Stomach (tissue), 9 donors: ENCODE measurements around the gene PRKCH. TPM values are rescaled to one million over a fixed set of nuclear protein-coding genes. Genes with fewer than 3 reads are reported as not detected.

Experiments used
- DNase-seq, 2 donors: peaks; one replicate each; pipeline versions ENCODE4 v3.0.0 to v3.0.0-alpha.2; 2013 to 2019
- H3K27ac ChIP-seq, 5 donors: fragments of 200-600 bp in 4 of 5; sonication (generic) in 4 of 5; one replicate each; pipeline ENCODE4 v1.5.1; 2013 to 2019; ENCODE audit warnings: mild to moderate bottlenecking in 1 of 5, moderate library complexity in 1 of 5
- H3K27me3 ChIP-seq, 3 donors: fragments of 200-600 bp; sonication (generic); one replicate each; pipeline ENCODE4 v1.5.1; 2017 to 2019; ENCODE audit warnings: mixed run types in 1 of 3
- H3K36me3 ChIP-seq, 4 donors: fragments of 200-600 bp; sonication (generic); 1 replicate in 3 of 4; 2 replicates in 1 of 4; pipeline ENCODE4 v1.5.1; 2016 to 2019
- H3K4me1 ChIP-seq, 4 donors: fragments of 200-600 bp; sonication (generic); one replicate each; pipeline ENCODE4 v1.5.1; 2016 to 2019
- H3K4me3 ChIP-seq, 4 donors: fragments of 200-600 bp; sonication (generic) in 3 of 4; one replicate each; pipeline ENCODE4 v1.5.1; 2016 to 2019; ENCODE audit warnings: mild to moderate bottlenecking in 1 of 4
- H3K9me3 ChIP-seq, 4 donors: fragments of 200-600 bp; sonication (generic); one replicate each; pipeline ENCODE4 v1.5.1; 2016 to 2019
- CTCF ChIP-seq, 7 experiments: fragments of 450-650 bp in 4 of 7; fragments of 200-600 bp in 3 of 7; sonication (generic) in 3 of 7; IDR thresholded peaks; one replicate each; pipeline ENCODE4 v1.5.1; 2016 to 2019; ENCODE audit warnings: antibody characterized with exemption in 7 of 7, control low read depth in 2 of 7, mild to moderate bottlenecking in 1 of 7
- EP300 ChIP-seq: sonication (generic); formaldehyde crosslinking; IDR thresholded peaks from one replicate; pipeline ENCODE4 v1.6.1; 2017; ENCODE audit warnings: antibody characterized with exemption
- POLR2A ChIP-seq, 4 donors: fragments of 450-650 bp; IDR thresholded peaks; one replicate each; pipeline ENCODE4 v1.6.1; 2016; ENCODE audit warnings: antibody characterized with exemption in 4 of 4, control low read depth in 2 of 4, mild to moderate bottlenecking in 1 of 4, moderate library complexity in 1 of 4
- POLR2AphosphoS5 ChIP-seq, 3 donors: sonication (generic); formaldehyde crosslinking; IDR thresholded peaks; one replicate each; pipeline ENCODE4 v1.6.1; 2016; ENCODE audit warnings: antibody characterized with exemption in 3 of 3
- WGBS, 5 donors: extraction: QIAGEN DNeasy Blood & Tissue Kit in 3 of 5; methylation state at CpG; one replicate each; pipeline versions ENCODE4 v1.1.5 to v1.1.7; 2013 to 2018; 5-methylcytosine and 5-hydroxymethylcytosine counted together
- intact Hi-C: fragments of 100-400 bp; cut with DNase I; formaldehyde crosslinking; loops from one replicate; pipeline ENCODE4 v1.15.1; 2023; ENCODE audit warnings: low total_unique reads
- polyA plus RNA-seq, 3 donors: library from polyadenylated mRNA; stranded (reverse); fragments of 200-250 nt; gene quantifications; one replicate each; pipeline ENCODE4 v1.2.3, GENCODE V29; 2013
- total RNA-seq, 5 donors: library from RNA; depleted of rRNA; stranded (reverse); fragments of >200 nt; gene quantifications; one replicate each; pipeline versions ENCODE4 v1.1.0 to v1.2.3, GENCODE V29; 2014 to 2016
- donor health status: healthy with polysubstance abuse.
- donor health status: Bipolar disorder and iron deficiency.
- donor health status: healthy.

Gene PRKCH
- total and polyA plus RNA-seq, 8 donors = 5.5 to 84.0 (median 14.7) TPM

GRCh38 chr14:61491224-61491623 lies 169.8 kb downstream of the PRKCH start:
- no peaks in the 10 kb centered on the region for H3K27me3 ChIP-seq
- no peaks in the 10 kb centered on the region for H3K9me3 ChIP-seq
- no peak for DNase-seq
- peak overlapping the region in 4 of 5 donors; percentile 3 to 65 (median 23) for H3K27ac ChIP-seq
- H3K4me1 ChIP-seq = peaks cover 0 to 57% (median 7%) of the 10 kb centered on the region in 4 donors
- no peaks in the 10 kb centered on the region for H3K36me3 ChIP-seq
- WGBS, 5 donors = 0 to 34% (median 0%) methylated on average over 1 of the region's 1 CpG
- TF ChIP-seq POLR2AphosphoS5 (IDR thresholded peaks at IDR 0.05) (no peak), CTCF (IDR thresholded peaks at IDR 0.05) (no peak), POLR2A (IDR thresholded peaks at IDR 0.05) (no peak), EP300 (no peak)
- intact Hi-C loops = no loop called here
- no peak overlapping the region for H3K4me3 ChIP-seq

- Histone ChIP-seq H3K27me3 (no peaks in the 10 kb centered on the region), H3K9me3 (no peaks in the 10 kb centered on the region), H3K27ac (peak overlapping the region in 2 of 5 donors; percentile 48 to 65), H3K4me3 (no peak overlapping the region), H3K4me1 (peaks cover 0 to 51% (median 7%) of the 10 kb centered on the region in 4 donors), H3K36me3 (no peaks in the 10 kb centered on the region)
- TF ChIP-seq EP300 (no peak), POLR2AphosphoS5 (IDR thresholded peaks at IDR 0.05) (no peak), CTCF (IDR thresholded peaks at IDR 0.05) (no peak), POLR2A (IDR thresholded peaks at IDR 0.05) (no peak)
- WGBS, 5 donors = 78 to 83% (median 78%) methylated on average over 5 of the region's 5 CpGs
- intact Hi-C loops = no loop called here
- DNase-seq = no peak
Measured at GRCh38 chr14:61491876-61492434, 170.6 kb downstream of the PRKCH start.

GRCh38 chr14:61492474-61492873 lies 171.1 kb downstream of the PRKCH start:
- intact Hi-C loops = no loop called here
- Histone ChIP-seq H3K27me3 (no peaks in the 10 kb centered on the region), H3K9me3 (no peaks in the 10 kb centered on the region), H3K4me3 (no peak overlapping the region), H3K4me1 (peaks cover 0 to 50% (median 7%) of the 10 kb centered on the region in 4 donors), H3K27ac (peak overlapping the region in 2 of 5 donors; percentile 48 to 65), H3K36me3 (no peaks in the 10 kb centered on the region)
- TF ChIP-seq POLR2AphosphoS5 (IDR thresholded peaks at IDR 0.05) = no peak
- no peak for TF ChIP-seq CTCF (IDR thresholded peaks at IDR 0.05)
- TF ChIP-seq POLR2A (IDR thresholded peaks at IDR 0.05) = no peak
- no peak for TF ChIP-seq EP300
- 87 to 96% (median 91%) methylated on average over 3 of the region's 3 CpGs for WGBS, 5 donors
- no peak for DNase-seq

GRCh38 chr14:61493239-61493638 lies 171.9 kb downstream of the PRKCH start:
- Histone ChIP-seq H3K36me3 (no peaks in the 10 kb centered on the region), H3K4me3 (no peak overlapping the region), H3K27ac (no peak overlapping the region), H3K9me3 (no peaks in the 10 kb centered on the region), H3K27me3 (no peaks in the 10 kb centered on the region), H3K4me1 (peaks cover 2 to 49% (median 8%) of the 10 kb centered on the region in 4 donors)
- 58 to 67% (median 66%) methylated on average over 3 of the region's 3 CpGs for WGBS, 5 donors
- intact Hi-C loops = no loop called here
- TF ChIP-seq POLR2AphosphoS5 (IDR thresholded peaks at IDR 0.05) = no peak
- peak in 1 of 2 donors; percentile 64 for DNase-seq

GRCh38 chr14:61494018-61494417 lies 172.6 kb downstream of the PRKCH start:
- DNase-seq = no peak
- H3K36me3 ChIP-seq = no peaks in the 10 kb centered on the region
- H3K4me3 ChIP-seq = no peak overlapping the region
- no peaks in the 10 kb centered on the region for H3K9me3 ChIP-seq
- H3K27ac ChIP-seq = no peak overlapping the region
- 70 to 90% (median 81%) methylated on average over 1 of the region's 1 CpG for WGBS, 5 donors
- TF ChIP-seq CTCF (IDR thresholded peaks at IDR 0.05) (no peak), POLR2AphosphoS5 (IDR thresholded peaks at IDR 0.05) (no peak), EP300 (no peak), POLR2A (IDR thresholded peaks at IDR 0.05) (no peak)
- intact Hi-C loops = no loop called here
- peaks cover 7 to 49% (median 12%) of the 10 kb centered on the region in 4 donors for H3K4me1 ChIP-seq
- no peaks in the 10 kb centered on the region for H3K27me3 ChIP-seq
